DOHH2 (cell line): ENCODE data around the gene MAGI1.

Experiments used
- CTCF ChIP-seq: fragments of 200-600 bp; sonication (generic); IDR thresholded peaks from one replicate; pipeline ENCODE4 v1.5.1; 2014; ENCODE audit warnings: antibody characterized with exemption, mild to moderate bottlenecking, low read depth, low read length; ENCODE audit not compliant: poor library complexity, severe bottlenecking
- EZH2phosphoT487 ChIP-seq: fragments of 200-600 bp; sonication (generic); IDR thresholded peaks from 2 replicates; pipeline ENCODE4 v1.6.1; 2017; ENCODE audit warnings: borderline replicate concordance, mild to moderate bottlenecking, antibody characterized with exemption, low read length, moderate library complexity, mixed read lengths

DNA sequence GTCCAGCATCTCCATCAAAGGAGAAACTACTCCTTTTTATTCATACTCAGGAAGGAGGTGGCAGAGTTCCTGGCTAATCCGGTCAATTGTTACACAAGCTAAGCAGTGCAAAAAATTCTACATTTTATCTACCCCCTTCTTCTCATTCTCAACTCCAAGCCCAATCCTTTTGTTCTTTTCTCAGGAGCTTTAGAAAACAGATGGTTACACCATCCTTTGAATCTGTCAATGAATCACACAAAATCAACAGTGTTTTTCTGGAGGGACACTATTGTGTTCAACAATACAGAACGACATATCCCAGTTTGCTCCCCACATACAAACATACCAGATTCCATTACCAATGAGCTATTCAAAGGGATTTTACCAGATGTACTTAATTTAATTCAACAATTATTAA lies 362.1 kb downstream of the MAGI1 start:
- TF ChIP-seq CTCF: no peak
- TF ChIP-seq EZH2phosphoT487: no peak
